Activated naive CD8-positive, alpha-beta T cell treated with anti-CD3 and anti-CD28 coated beads, Interleukin-2, amount 50 U/mL, for 24 hours (primary cell): Measurements from ENCODE around the gene GLB1L3.
"Not testable (repeated sequence)": the region's sequence is repeated elsewhere in the genome, so short reads cannot be mapped to it uniquely, and the experiment has no call there.

Experiments
- ATAC-seq: fragments of 150-1000 bp; cut with Tn5 transposase; one replicate; pipeline ENCODE4 v1.10.0; 2021
- DNase-seq: peaks from one replicate; pipeline ENCODE4 v3.0.0; 2021
- H3K27ac Mint-ChIP-seq: one replicate; pipeline ENCODE4 v1.8.0; 2021; ENCODE audit warnings: mild to moderate bottlenecking, mixed read lengths
- H3K27me3 Mint-ChIP-seq: one replicate; pipeline ENCODE4 v1.8.0; 2021; ENCODE audit warnings: mixed read lengths
- H3K36me3 Mint-ChIP-seq: one replicate; pipeline ENCODE4 v1.8.0; 2021; ENCODE audit warnings: low read depth, mixed read lengths
- H3K4me1 Mint-ChIP-seq: one replicate; pipeline ENCODE4 v1.8.0; 2021; ENCODE audit warnings: mixed read lengths
- H3K4me3 Mint-ChIP-seq: one replicate; pipeline ENCODE4 v1.8.0; 2021; ENCODE audit warnings: mild to moderate bottlenecking, moderate library complexity, mixed read lengths
- H3K9me3 Mint-ChIP-seq: one replicate; pipeline ENCODE4 v1.8.0; 2021; ENCODE audit warnings: mixed read lengths

The GLB1L3 gene

GRCh38 chr11:134244593-134244992 is 31.6 kb upstream of the GLB1L3 start:
- Mint-ChIP-seq H3K9me3 (no peaks in the 10 kb centered on the region), H3K36me3 (peaks cover 21% of the 10 kb centered on the region), H3K27ac (no peak overlapping the region), H3K27me3 (no peaks in the 10 kb centered on the region), H3K4me3 (no peak overlapping the region), H3K4me1 (no peaks in the 10 kb centered on the region)
- DNase-seq (no peak), ATAC-seq (no peak)

- ATAC-seq (no peak), DNase-seq (no peak)
- Mint-ChIP-seq H3K4me1 (no peaks in the 10 kb centered on the region), H3K4me3 (no peak overlapping the region), H3K9me3 (no peaks in the 10 kb centered on the region), H3K27me3 (no peaks in the 10 kb centered on the region), H3K36me3 (peaks cover 21% of the 10 kb centered on the region), H3K27ac (no peak overlapping the region)
Measured at GRCh38 chr11:134245434-134245833, 30.7 kb upstream of the GLB1L3 start.

DNA sequence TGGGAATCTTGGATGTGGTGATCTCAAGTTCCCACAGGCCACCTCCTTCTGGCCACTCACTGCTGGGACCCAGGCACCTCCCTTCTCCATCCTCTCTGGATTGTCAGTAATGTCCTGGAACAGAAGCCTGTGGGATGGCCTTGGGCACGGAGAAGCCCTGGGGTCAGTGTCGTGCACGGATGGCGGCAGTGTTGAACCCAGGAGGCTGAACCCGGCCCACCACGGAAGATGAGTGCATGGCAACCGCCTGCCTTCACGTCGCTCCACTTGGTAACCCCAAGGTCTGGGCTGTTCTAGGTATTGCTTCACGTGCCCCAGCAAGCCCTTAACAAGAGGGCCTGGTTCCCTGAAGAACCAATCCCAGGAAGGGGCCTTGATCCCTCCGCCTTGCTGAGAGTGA is 30.1 kb upstream of the GLB1L3 start:
- ATAC-seq = no peak
- peaks cover 21% of the 10 kb centered on the region for H3K36me3 Mint-ChIP-seq
- H3K27ac Mint-ChIP-seq = no peak overlapping the region

GRCh38 chr11:134246678-134247077 is 29.5 kb upstream of the GLB1L3 start:
- H3K4me3 Mint-ChIP-seq = no peak overlapping the region
- ATAC-seq = no peak
- H3K27ac Mint-ChIP-seq = no peak overlapping the region
- DNase-seq = no peak
- peaks cover 2% of the 10 kb centered on the region for H3K4me1 Mint-ChIP-seq
- no peaks in the 10 kb centered on the region for H3K9me3 Mint-ChIP-seq
- peaks cover 21% of the 10 kb centered on the region for H3K36me3 Mint-ChIP-seq
- no peaks in the 10 kb centered on the region for H3K27me3 Mint-ChIP-seq

More for the DNA sequence above, 30.1 kb upstream of the GLB1L3 start:
- H3K4me1 Mint-ChIP-seq = no peaks in the 10 kb centered on the region
- H3K27me3 Mint-ChIP-seq = no peaks in the 10 kb centered on the region
- no peaks in the 10 kb centered on the region for H3K9me3 Mint-ChIP-seq
- no peak for DNase-seq
- no peak overlapping the region for H3K4me3 Mint-ChIP-seq

DNA sequence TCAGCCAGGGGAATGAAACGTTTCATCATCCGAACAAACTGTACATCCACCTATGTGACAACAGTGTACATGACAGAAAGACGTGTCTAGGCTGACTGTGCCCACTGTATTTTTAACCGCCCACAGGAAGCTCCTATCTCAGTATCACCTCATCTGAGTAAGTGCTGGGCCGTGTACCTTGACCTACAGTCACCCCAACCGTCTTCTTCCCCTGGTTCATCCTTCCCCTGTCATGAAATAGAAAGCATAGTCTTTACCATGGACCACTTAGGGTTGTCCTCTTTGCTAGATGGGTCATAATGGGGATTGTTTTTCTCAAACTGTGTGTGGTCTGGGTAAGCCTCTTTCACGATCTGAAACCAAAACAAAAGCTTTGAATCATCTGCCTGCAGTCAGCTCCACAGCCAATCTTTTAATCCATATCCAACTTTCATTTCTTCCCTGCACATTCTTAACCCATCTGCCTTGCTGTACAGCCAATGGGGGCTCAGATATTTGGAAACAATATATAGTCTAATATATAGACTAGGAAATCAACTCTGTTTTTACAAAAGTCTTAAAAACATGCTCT is 27.2 kb upstream of the GLB1L3 start:
- peaks cover 17% of the 10 kb centered on the region for H3K36me3 Mint-ChIP-seq
- peak overlapping the region; percentile 13 for H3K27ac Mint-ChIP-seq
- DNase-seq (no peak), ATAC-seq (no peak)
- peaks cover 11% of the 10 kb centered on the region for H3K4me1 Mint-ChIP-seq
- H3K9me3 Mint-ChIP-seq = no peaks in the 10 kb centered on the region
- H3K27me3 Mint-ChIP-seq = no peaks in the 10 kb centered on the region
- no peak overlapping the region for H3K4me3 Mint-ChIP-seq

GRCh38 chr11:134250246-134250645 is 25.9 kb upstream of the GLB1L3 start:
- H3K4me3 Mint-ChIP-seq = no peak overlapping the region
- no peak overlapping the region for H3K27ac Mint-ChIP-seq
- H3K36me3 Mint-ChIP-seq = peaks cover 14% of the 10 kb centered on the region
- H3K4me1 Mint-ChIP-seq = peaks cover 21% of the 10 kb centered on the region
- no peak for ATAC-seq
- no peak for DNase-seq
- no peaks in the 10 kb centered on the region for H3K27me3 Mint-ChIP-seq
- no peaks in the 10 kb centered on the region for H3K9me3 Mint-ChIP-seq

- Mint-ChIP-seq H3K36me3 (peaks cover 14% of the 10 kb centered on the region), H3K4me1 (peaks cover 24% of the 10 kb centered on the region), H3K27ac (no peak overlapping the region), H3K4me3 (no peak overlapping the region), H3K9me3 (no peaks in the 10 kb centered on the region), H3K27me3 (no peaks in the 10 kb centered on the region)
- no peak for ATAC-seq
- no peak for DNase-seq
Measured at GRCh38 chr11:134250675-134251074, 25.5 kb upstream of the GLB1L3 start.

- Mint-ChIP-seq H3K9me3 (no peaks in the 10 kb centered on the region), H3K36me3 (peaks cover 8% of the 10 kb centered on the region), H3K27ac (peak overlapping the region; percentile 86), H3K4me1 (peaks cover 25% of the 10 kb centered on the region), H3K27me3 (no peaks in the 10 kb centered on the region), H3K4me3 (peak overlapping the region; percentile 96)
- DNase-seq (peak; percentile 34), ATAC-seq (peak; percentile 16)
Measured at GRCh38 chr11:134252346-134253187, 23.6 kb upstream of the GLB1L3 start.

DNA sequence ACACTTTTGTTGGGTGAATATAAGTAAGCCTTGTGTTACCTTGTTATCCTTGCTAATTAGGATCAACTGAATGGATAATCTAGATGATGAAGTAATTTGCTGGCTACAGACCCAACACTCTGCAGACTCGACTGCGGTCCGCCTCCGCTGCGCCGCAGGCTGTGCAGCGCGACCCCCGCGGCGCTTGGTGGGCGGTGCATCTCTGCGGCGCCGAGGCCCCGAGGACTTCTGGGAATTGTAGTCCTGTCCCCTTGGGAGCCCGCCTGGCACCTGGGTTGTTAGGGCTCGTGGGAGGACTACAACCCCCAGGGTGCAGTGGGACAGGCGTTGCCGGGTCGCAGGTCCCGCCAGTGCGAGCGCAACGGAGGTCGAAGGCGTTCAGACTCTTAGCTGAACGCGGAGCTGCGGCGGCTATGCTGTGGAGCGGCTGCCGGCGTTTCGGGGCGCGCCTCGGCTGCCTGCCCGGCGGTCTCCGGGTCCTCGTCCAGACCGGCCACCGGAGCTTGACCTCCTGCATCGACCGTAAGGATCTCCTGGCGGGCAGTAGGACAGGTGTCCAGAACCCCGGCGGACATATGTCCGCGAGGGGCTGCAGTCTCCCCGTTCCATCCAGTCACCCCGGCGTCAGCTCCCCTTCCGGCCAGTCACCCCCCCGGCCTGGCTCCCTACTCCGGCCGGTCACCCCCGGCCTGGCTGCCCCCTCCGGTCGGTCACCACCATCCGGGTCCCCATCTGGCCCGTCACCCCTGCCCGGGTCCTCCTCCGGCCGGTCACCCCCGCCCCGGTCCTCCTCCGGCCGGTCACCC is 22.8 kb upstream of the GLB1L3 start, which contains the start of the genes ACAD8 and THYN1:
TSS of gene ACAD8 (plus strand) at position 381 of the 806 bp plus-strand sequence. CDS start at position 414, 33 bp downstream.
TSS of gene THYN1 (minus strand) at position 165 of the 806 bp plus-strand sequence. CDS start 470 bp downstream, outside the sequence.
- peak within 1 kb of the TSS; percentile 96 for H3K4me3 Mint-ChIP-seq
- peaks cover 5% of the 10 kb centered on the region for H3K36me3 Mint-ChIP-seq
- ATAC-seq (peak; percentile 100), DNase-seq (peak; percentile 94)
- H3K4me1 Mint-ChIP-seq = peaks cover 25% of the 10 kb centered on the region
- H3K27ac Mint-ChIP-seq = peak within 1 kb of the TSS; percentile 86
- no peaks in the 10 kb centered on the region for H3K9me3 Mint-ChIP-seq
- no peaks in the 10 kb centered on the region for H3K27me3 Mint-ChIP-seq

GRCh38 chr11:134254433-134255183 is 21.6 kb upstream of the GLB1L3 start:
- peak overlapping the region; percentile 80 for H3K27ac Mint-ChIP-seq
- H3K4me3 Mint-ChIP-seq = peak overlapping the region; percentile 96

DNA sequence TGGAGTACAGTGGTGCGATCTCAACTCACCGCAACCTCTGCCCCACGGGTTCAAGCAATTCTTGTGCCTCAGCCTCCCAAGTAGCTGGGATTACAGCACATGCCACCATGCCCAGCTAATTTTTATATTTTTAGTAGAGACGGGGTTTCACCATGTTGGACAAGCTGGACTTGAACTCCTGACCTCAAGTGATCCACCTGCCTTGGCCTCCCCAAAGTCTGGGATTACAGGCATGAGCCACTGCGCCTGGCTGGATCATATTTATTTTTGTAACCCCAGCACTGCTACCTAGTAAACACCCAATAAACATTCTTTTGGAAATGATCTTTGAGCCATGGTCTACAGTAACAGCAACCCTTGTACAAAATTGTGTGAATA is 21.0 kb upstream of the GLB1L3 start:
- not testable (repeated sequence) for DNase-seq, H3K9me3 Mint-ChIP-seq, H3K27me3 Mint-ChIP-seq, ATAC-seq, H3K27ac Mint-ChIP-seq, H3K36me3 Mint-ChIP-seq
- Mint-ChIP-seq H3K4me1 (peaks cover 25% of the 10 kb centered on the region), H3K4me3 (peak overlapping the region; percentile 96)

More at GRCh38 chr11:134254433-134255183, 21.6 kb upstream of the GLB1L3 start:
- no peaks in the 10 kb centered on the region for H3K9me3 Mint-ChIP-seq
- DNase-seq (no peak), ATAC-seq (no peak)
- peaks cover 7% of the 10 kb centered on the region for H3K36me3 Mint-ChIP-seq
- peaks cover 25% of the 10 kb centered on the region for H3K4me1 Mint-ChIP-seq
- H3K27me3 Mint-ChIP-seq = no peaks in the 10 kb centered on the region

DNA sequence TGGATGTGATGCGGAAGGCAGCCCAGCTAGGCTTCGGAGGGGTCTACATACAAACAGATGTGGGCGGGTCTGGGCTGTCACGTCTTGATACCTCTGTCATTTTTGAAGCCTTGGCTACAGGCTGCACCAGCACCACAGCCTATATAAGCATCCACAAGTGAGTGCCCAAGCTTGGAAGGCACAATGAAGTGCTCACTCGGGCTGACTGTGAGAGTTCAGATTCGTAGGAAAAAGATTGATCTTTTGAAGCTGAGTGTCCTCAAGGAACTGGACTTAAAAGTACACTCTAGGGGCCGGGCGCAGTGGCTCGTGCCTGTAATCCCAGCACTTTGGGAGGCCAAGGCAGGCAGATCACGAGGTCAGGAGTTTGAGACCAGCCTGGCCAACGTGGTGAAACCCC is 19.1 kb upstream of the GLB1L3 start:
- no peaks in the 10 kb centered on the region for H3K9me3 Mint-ChIP-seq
- H3K4me1 Mint-ChIP-seq = peaks cover 20% of the 10 kb centered on the region
- no peaks in the 10 kb centered on the region for H3K27me3 Mint-ChIP-seq
- ATAC-seq (no peak), DNase-seq (no peak)
- H3K36me3 Mint-ChIP-seq = peaks cover 9% of the 10 kb centered on the region
- H3K27ac Mint-ChIP-seq = no peak overlapping the region
- no peak overlapping the region for H3K4me3 Mint-ChIP-seq

DNA sequence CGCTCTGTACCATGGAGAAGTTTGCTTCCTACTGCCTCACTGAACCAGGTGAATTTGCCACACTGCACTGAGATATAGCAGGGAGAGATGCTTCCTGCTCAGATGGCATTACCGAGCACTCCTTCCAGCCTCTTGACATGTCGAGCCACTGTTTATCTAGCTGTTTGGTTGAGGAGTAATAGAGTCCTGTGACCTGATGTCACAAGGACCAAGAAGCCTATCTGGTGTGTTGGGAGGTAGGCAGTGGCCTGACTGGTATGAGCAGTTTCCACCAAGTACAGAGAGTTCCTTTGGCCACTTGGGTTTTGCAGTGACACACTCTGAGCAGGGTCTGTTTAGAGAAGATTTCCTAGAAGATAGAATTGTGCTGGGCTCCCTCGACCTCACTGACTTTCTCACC is 17.6 kb upstream of the GLB1L3 start:
- Mint-ChIP-seq H3K27ac (no peak overlapping the region), H3K4me3 (no peak overlapping the region), H3K9me3 (no peaks in the 10 kb centered on the region), H3K36me3 (peaks cover 12% of the 10 kb centered on the region), H3K27me3 (no peaks in the 10 kb centered on the region), H3K4me1 (peaks cover 15% of the 10 kb centered on the region)
- DNase-seq (no peak), ATAC-seq (no peak)

DNA sequence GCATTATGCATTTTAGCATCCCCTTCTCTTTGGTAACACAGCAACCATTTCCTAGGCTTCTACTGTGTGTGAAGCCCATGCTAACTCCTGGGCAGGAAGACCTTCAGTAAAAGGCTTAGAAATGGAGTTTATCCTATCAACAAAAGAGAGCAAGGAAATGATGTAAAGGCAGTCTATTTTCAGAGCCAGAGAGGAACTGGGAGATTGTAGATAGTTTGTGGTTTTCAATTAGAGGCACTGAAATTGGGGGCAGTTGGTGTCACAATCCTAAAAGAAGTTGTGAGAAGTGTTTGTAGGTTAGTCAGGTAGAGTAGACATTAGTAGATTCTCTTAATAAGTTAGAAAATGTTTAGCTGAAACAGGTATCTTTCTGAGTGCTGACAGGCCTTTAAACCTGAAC is 15.7 kb upstream of the GLB1L3 start:
- Mint-ChIP-seq H3K36me3 (peaks cover 13% of the 10 kb centered on the region), H3K4me1 (peaks cover 3% of the 10 kb centered on the region), H3K9me3 (no peaks in the 10 kb centered on the region), H3K4me3 (no peak overlapping the region), H3K27ac (no peak overlapping the region), H3K27me3 (no peaks in the 10 kb centered on the region)
- ATAC-seq (no peak), DNase-seq (no peak)
